HEK293 (cell line): ENCODE measurements around the gene ZNF260.

Source experiments
- BCL11B ChIP-seq: fragments of 450-650 bp; formaldehyde crosslinking; IDR thresholded peaks from 2 replicates; pipeline ENCODE4 v1.5.1; 2016; ENCODE audit warnings: low read depth, missing biosample characterization, missing genetic modification characterization
- FEZF1 ChIP-seq: fragments of 450-650 bp; formaldehyde crosslinking; IDR thresholded peaks from 2 replicates; pipeline ENCODE4 v1.5.1; 2016; ENCODE audit warnings: missing biosample characterization, missing genetic modification characterization
- GLIS2 ChIP-seq: fragments of 450-650 bp; formaldehyde crosslinking; IDR thresholded peaks from 2 replicates; pipeline ENCODE4 v1.5.1; 2016; ENCODE audit warnings: missing biosample characterization, missing genetic modification characterization
- MEIS1 ChIP-seq: sonication (generic); formaldehyde crosslinking; IDR thresholded peaks from 2 replicates; pipeline ENCODE4 v1.8.1; 2022; ENCODE audit warnings: missing genetic modification reagents, mild to moderate bottlenecking, borderline replicate concordance
- REPIN1 ChIP-seq: fragments of 450-650 bp; formaldehyde crosslinking; IDR thresholded peaks from 2 replicates; pipeline ENCODE4 v1.5.1; 2017; ENCODE audit warnings: missing biosample characterization, missing genetic modification characterization, low read depth
- SALL2 ChIP-seq: fragments of 450-650 bp; formaldehyde crosslinking; IDR thresholded peaks from 2 replicates; pipeline ENCODE4 v1.5.0; 2017; ENCODE audit warnings: missing biosample characterization, mild to moderate bottlenecking, missing genetic modification characterization, borderline replicate concordance
- SCRT1 ChIP-seq: fragments of 450-650 bp; formaldehyde crosslinking; IDR thresholded peaks from 2 replicates; pipeline ENCODE4 v1.5.1; 2016; ENCODE audit warnings: missing biosample characterization, missing genetic modification characterization, borderline replicate concordance
- ZBTB20 ChIP-seq: fragments of 450-650 bp; formaldehyde crosslinking; IDR thresholded peaks from 2 replicates; pipeline ENCODE4 v1.5.1; 2016; ENCODE audit warnings: missing biosample characterization, missing genetic modification characterization
- ZBTB48 ChIP-seq: fragments of 450-650 bp; formaldehyde crosslinking; IDR thresholded peaks from 2 replicates; pipeline ENCODE4 v1.5.1; 2016; ENCODE audit warnings: missing biosample characterization, missing genetic modification characterization
- ZFP37 ChIP-seq: fragments of 450-650 bp; formaldehyde crosslinking; IDR thresholded peaks from 2 replicates; pipeline ENCODE4 v1.5.1; 2016; ENCODE audit warnings: missing biosample characterization, missing genetic modification characterization
- ZNF114 ChIP-seq: fragments of 450-650 bp; formaldehyde crosslinking; IDR thresholded peaks from 2 replicates; pipeline ENCODE4 v1.5.0; 2017; ENCODE audit warnings: missing biosample characterization, missing genetic modification characterization
- ZNF121 ChIP-seq: fragments of 450-650 bp; formaldehyde crosslinking; IDR thresholded peaks from 2 replicates; pipeline ENCODE4 v1.5.1; 2016; ENCODE audit warnings: missing biosample characterization, missing genetic modification characterization
- ZNF138 ChIP-seq: fragments of 450-650 bp; formaldehyde crosslinking; IDR thresholded peaks from 2 replicates; pipeline ENCODE4 v1.5.1; 2016; ENCODE audit warnings: missing biosample characterization, missing genetic modification characterization, borderline replicate concordance
- ZNF174 ChIP-seq: fragments of 450-650 bp; formaldehyde crosslinking; IDR thresholded peaks from 2 replicates; pipeline ENCODE4 v1.5.0; 2017; ENCODE audit warnings: missing biosample characterization, mild to moderate bottlenecking, missing genetic modification characterization
- ZNF23 ChIP-seq: fragments of 450-650 bp; formaldehyde crosslinking; IDR thresholded peaks from 2 replicates; pipeline ENCODE4 v1.5.1; 2016; ENCODE audit warnings: missing biosample characterization, missing genetic modification characterization, borderline replicate concordance
- ZNF335 ChIP-seq: fragments of 450-650 bp; formaldehyde crosslinking; conservative IDR thresholded peaks from 2 replicates; pipeline ENCODE4 v1.5.1; 2016; ENCODE audit warnings: missing biosample characterization, missing genetic modification characterization
- ZNF433 ChIP-seq: fragments of 450-650 bp; formaldehyde crosslinking; IDR thresholded peaks from 2 replicates; pipeline ENCODE4 v1.5.1; 2016; ENCODE audit warnings: missing biosample characterization, missing genetic modification characterization, low read depth
- ZNF561 ChIP-seq: fragments of 450-650 bp; IDR thresholded peaks from 2 replicates; pipeline ENCODE4 v1.5.1; 2018; ENCODE audit warnings: missing biosample characterization, missing genetic modification characterization, borderline replicate concordance
- ZNF600 ChIP-seq: fragments of 450-650 bp; formaldehyde crosslinking; IDR thresholded peaks from 2 replicates; pipeline ENCODE4 v1.5.1; 2016; ENCODE audit warnings: missing biosample characterization, missing genetic modification characterization
- ZNF664 ChIP-seq: fragments of 450-650 bp; formaldehyde crosslinking; IDR thresholded peaks from 2 replicates; pipeline ENCODE4 v1.5.1; 2016; ENCODE audit warnings: missing biosample characterization, missing genetic modification characterization
- ZNF747 ChIP-seq: fragments of 450-650 bp; formaldehyde crosslinking; IDR thresholded peaks from 2 replicates; pipeline ENCODE4 v1.5.1; 2016; ENCODE audit warnings: missing biosample characterization, missing genetic modification characterization
- ZNF768 ChIP-seq: fragments of 450-650 bp; formaldehyde crosslinking; IDR thresholded peaks from 2 replicates; pipeline ENCODE4 v1.5.1; 2018; ENCODE audit warnings: missing biosample characterization, mild to moderate bottlenecking, missing genetic modification characterization
- ZNF785 ChIP-seq: fragments of 450-650 bp; formaldehyde crosslinking; IDR thresholded peaks from 2 replicates; pipeline ENCODE4 v1.5.1; 2016; ENCODE audit warnings: missing biosample characterization, missing genetic modification characterization
- ZNF837 ChIP-seq: fragments of 450-650 bp; formaldehyde crosslinking; IDR thresholded peaks from 2 replicates; pipeline ENCODE4 v1.5.1; 2016; ENCODE audit warnings: missing biosample characterization, missing genetic modification characterization
- TF ChIP-seq, protein P1 (sequence below): fragments of 450-650 bp; formaldehyde crosslinking; conservative IDR thresholded peaks from 2 replicates; pipeline ENCODE4 v1.5.1; 2016; ENCODE audit warnings: low read depth, missing biosample characterization, missing genetic modification characterization
- TF ChIP-seq, protein P2 (sequence below): fragments of 450-650 bp; formaldehyde crosslinking; IDR thresholded peaks from 2 replicates; pipeline ENCODE4 v1.5.1; 2016; ENCODE audit warnings: missing biosample characterization, missing genetic modification characterization
- TF ChIP-seq, protein P3 (sequence below): fragments of 450-650 bp; formaldehyde crosslinking; IDR thresholded peaks from 2 replicates; pipeline ENCODE4 v1.5.1; 2016; ENCODE audit warnings: missing biosample characterization, missing genetic modification characterization
- TF ChIP-seq, protein P4 (sequence below): fragments of 450-650 bp; formaldehyde crosslinking; conservative IDR thresholded peaks from 2 replicates; pipeline ENCODE4 v1.5.1; 2016; ENCODE audit warnings: low read depth, missing biosample characterization, missing genetic modification characterization
- TF ChIP-seq, protein P5 (sequence below): fragments of 450-650 bp; formaldehyde crosslinking; IDR thresholded peaks from 2 replicates; pipeline ENCODE4 v1.5.1; 2016; ENCODE audit warnings: missing biosample characterization, missing genetic modification characterization

The ZNF260 gene

DNA sequence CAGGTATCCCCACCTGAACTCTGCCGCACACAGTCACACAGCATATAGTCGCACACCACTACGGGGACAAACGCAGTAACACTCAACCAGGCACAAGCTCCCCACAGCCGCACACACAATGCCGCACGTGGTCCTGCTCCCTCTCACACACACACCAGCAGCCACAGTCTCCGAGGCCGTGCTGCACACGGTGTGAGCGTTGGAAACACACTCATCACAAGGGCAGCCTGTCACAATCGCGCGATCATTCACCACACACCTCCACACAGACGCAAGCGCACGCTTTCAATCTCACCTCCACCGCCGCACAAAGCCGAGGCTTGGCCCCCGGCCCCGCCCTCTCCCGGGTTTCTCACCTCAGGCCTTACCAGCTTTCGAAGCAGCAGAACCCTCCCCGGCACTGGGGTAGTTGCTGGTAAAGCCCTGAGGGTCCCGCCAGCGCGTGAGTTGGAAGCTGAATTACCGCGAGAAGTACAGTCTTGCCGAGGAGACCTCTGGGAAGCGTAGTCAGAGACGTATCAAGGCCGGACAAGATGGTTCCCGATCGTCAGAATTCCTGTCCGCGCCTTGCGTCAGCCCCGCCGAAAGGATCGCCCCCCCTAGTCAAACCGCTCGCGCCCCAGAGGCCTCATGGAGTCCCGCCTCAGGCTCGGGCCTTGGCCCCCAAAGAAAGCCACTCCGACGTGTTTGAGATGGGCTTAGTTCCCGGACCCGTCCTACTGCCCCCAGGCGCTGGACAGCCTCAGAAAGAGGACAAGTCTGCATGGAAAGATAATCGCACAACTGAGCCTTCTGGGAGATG, 38.8 kb downstream of the ZNF260 start, which contains the start of gene ZNF566 (continued):
- TF ChIP-seq, protein P1, sequence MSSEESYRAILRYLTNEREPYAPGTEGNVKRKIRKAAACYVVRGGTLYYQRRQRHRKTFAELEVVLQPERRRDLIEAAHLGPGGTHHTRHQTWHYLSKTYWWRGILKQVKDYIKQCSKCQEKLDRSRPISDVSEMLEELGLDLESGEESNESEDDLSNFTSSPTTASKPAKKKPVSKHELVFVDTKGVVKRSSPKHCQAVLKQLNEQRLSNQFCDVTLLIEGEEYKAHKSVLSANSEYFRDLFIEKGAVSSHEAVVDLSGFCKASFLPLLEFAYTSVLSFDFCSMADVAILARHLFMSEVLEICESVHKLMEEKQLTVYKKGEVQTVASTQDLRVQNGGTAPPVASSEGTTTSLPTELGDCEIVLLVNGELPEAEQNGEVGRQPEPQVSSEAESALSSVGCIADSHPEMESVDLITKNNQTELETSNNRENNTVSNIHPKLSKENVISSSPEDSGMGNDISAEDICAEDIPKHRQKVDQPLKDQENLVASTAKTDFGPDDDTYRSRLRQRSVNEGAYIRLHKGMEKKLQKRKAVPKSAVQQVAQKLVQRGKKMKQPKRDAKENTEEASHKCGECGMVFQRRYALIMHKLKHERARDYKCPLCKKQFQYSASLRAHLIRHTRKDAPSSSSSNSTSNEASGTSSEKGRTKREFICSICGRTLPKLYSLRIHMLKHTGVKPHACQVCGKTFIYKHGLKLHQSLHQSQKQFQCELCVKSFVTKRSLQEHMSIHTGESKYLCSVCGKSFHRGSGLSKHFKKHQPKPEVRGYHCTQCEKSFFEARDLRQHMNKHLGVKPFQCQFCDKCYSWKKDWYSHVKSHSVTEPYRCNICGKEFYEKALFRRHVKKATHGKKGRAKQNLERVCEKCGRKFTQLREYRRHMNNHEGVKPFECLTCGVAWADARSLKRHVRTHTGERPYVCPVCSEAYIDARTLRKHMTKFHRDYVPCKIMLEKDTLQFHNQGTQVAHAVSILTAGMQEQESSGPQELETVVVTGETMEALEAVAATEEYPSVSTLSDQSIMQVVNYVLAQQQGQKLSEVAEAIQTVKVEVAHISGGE (tag by site-specific recombination), result peak; percentile 77; the same call in 1 of the 2 replicates
- peak; percentile 99 for TF ChIP-seq ZNF561 (tag by site-specific recombination)
- TF ChIP-seq ZBTB20 (tag by site-specific recombination), result peak; percentile 100
- no peak; the same call in 1 of the 2 replicates for TF ChIP-seq FEZF1 (tag by site-specific recombination)
- TF ChIP-seq REPIN1, result peak; percentile 100
- TF ChIP-seq, protein P2, sequence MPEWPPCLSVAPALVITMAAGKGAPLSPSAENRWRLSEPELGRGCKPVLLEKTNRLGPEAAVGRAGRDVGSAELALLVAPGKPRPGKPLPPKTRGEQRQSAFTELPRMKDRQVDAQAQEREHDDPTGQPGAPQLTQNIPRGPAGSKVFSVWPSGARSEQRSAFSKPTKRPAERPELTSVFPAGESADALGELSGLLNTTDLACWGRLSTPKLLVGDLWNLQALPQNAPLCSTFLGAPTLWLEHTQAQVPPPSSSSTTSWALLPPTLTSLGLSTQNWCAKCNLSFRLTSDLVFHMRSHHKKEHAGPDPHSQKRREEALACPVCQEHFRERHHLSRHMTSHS (tag by site-specific recombination), result peak; percentile 71; the same call in 1 of the 2 replicates
- TF ChIP-seq ZNF747, result no peak
- TF ChIP-seq SALL2 (tag by site-specific recombination), result no peak
- peak; percentile 96 for TF ChIP-seq ZBTB48
- TF ChIP-seq ZNF174 (tag by site-specific recombination), result no peak
- peak; percentile 100 for TF ChIP-seq ZNF600 (tag by site-specific recombination)
- TF ChIP-seq, protein P3, sequence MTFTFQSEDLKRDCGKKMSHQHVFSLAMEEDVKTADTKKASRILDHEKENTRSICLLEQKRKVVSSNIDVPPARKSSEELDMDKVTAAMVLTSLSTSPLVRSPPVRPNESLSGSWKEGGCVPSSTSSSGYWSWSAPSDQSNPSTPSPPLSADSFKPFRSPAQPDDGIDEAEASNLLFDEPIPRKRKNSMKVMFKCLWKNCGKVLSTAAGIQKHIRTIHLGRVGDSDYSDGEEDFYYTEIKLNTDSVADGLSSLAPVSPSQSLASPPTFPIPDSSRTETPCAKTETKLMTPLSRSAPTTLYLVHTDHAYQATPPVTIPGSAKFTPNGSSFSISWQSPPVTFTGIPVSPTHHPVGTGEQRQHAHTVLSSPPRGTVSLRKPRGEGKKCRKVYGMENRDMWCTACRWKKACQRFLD (tag by site-specific recombination), result peak; percentile 61; the same call in 1 of the 2 replicates
- TF ChIP-seq ZNF837 (tag by site-specific recombination), result 0 out of 2 replicates have a peak, but pooled peaks have one; percentile 87
- no peak for TF ChIP-seq ZNF664 (tag by site-specific recombination)
- TF ChIP-seq ZFP37, result peak; percentile 98
- no peak; the same call in 1 of the 2 replicates for TF ChIP-seq ZNF433
- TF ChIP-seq ZNF23, result no peak
- TF ChIP-seq SCRT1 (tag by site-specific recombination), result 0 out of 2 replicates have a peak, but pooled peaks have one; percentile 95
- TF ChIP-seq ZNF768 (tag by site-specific recombination), result no peak; the same call in 1 of the 2 replicates
- TF ChIP-seq, protein P4, sequence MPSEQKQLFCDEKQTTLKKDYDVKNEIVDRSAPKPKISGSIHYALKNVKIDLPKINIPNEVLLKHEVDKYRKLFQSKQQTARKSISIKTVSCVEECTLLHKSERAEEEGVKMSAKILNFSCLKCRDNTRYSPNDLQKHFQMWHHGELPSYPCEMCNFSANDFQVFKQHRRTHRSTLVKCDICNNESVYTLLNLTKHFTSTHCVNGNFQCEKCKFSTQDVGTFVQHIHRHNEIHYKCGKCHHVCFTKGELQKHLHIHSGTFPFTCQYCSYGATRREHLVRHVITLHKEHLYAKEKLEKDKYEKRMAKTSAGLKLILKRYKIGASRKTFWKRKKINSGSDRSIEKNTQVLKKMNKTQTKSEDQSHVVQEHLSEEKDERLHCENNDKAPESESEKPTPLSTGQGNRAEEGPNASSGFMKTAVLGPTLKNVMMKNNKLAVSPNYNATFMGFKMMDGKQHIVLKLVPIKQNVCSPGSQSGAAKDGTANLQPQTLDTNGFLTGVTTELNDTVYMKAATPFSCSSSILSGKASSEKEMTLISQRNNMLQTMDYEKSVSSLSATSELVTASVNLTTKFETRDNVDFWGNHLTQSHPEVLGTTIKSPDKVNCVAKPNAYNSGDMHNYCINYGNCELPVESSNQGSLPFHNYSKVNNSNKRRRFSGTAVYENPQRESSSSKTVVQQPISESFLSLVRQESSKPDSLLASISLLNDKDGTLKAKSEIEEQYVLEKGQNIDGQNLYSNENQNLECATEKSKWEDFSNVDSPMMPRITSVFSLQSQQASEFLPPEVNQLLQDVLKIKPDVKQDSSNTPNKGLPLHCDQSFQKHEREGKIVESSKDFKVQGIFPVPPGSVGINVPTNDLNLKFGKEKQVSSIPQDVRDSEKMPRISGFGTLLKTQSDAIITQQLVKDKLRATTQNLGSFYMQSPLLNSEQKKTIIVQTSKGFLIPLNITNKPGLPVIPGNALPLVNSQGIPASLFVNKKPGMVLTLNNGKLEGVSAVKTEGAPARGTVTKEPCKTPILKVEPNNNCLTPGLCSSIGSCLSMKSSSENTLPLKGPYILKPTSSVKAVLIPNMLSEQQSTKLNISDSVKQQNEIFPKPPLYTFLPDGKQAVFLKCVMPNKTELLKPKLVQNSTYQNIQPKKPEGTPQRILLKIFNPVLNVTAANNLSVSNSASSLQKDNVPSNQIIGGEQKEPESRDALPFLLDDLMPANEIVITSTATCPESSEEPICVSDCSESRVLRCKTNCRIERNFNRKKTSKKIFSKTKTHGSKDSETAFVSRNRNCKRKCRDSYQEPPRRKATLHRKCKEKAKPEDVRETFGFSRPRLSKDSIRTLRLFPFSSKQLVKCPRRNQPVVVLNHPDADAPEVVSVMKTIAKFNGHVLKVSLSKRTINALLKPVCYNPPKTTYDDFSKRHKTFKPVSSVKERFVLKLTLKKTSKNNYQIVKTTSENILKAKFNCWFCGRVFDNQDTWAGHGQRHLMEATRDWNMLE, result peak; percentile 45; the same call in 1 of the 2 replicates
- TF ChIP-seq MEIS1 (CRISPR knock-in tag), result no peak
- peak; percentile 97 for TF ChIP-seq ZNF785 (tag by site-specific recombination)
- peak; percentile 93 for TF ChIP-seq ZNF121
- TF ChIP-seq ZNF114 (tag by site-specific recombination), result no peak
- TF ChIP-seq BCL11B (tag by site-specific recombination), result no peak; the same call in 1 of the 2 replicates
- peak; percentile 100 for TF ChIP-seq ZNF335
- TF ChIP-seq ZNF138 (tag by site-specific recombination), result no peak
- TF ChIP-seq, protein P5, sequence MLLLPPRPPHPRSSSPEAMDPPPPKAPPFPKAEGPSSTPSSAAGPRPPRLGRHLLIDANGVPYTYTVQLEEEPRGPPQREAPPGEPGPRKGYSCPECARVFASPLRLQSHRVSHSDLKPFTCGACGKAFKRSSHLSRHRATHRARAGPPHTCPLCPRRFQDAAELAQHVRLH, result peak; percentile 97
- peak; percentile 79 for TF ChIP-seq GLIS2 (tag by site-specific recombination)
